Coronary artery (tissue), 2 donors: Measurements from ENCODE around the gene OVAAL.

ENCODE experiments used
- DNase-seq: peaks from one replicate; pipeline ENCODE4 v3.0.0-alpha.2; 2017; ENCODE audit warnings: low spot score
- H3K27ac ChIP-seq, 2 donors: fragments of 200-600 bp; sonication (generic); one replicate each; pipeline ENCODE4 v1.5.1; 2016 to 2019
- H3K4me3 ChIP-seq: fragments of 200-600 bp; sonication (generic); 2 replicates; pipeline ENCODE4 v1.5.1; 2016; ENCODE audit warnings: mild to moderate bottlenecking, moderate library complexity
- CTCF ChIP-seq: fragments of 200-600 bp; sonication (generic); IDR thresholded peaks from one replicate; pipeline ENCODE4 v1.5.1; 2019; ENCODE audit warnings: antibody characterized with exemption

The OVAAL gene

DNA sequence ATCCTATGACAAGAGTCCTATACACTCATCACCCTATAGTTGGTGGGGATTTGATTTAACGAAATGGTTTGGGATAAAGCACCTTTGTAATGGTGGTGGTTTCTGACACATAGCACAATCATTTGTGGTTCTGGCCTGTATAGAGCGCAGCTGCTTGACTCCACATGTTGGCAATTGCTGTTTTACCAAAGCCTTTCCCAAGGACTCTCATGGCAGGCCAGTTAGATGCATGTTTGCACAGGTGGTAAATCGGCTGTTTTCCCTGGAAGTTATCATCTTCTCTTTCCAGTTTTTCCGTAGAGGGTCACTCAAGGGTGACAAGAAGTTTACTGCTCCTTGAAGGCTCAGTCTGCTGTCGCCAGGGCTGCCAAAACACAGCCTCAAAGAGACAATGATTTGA, 56.0 kb downstream of the OVAAL start:
- H3K4me3 ChIP-seq, result no peak overlapping the region
- TF ChIP-seq CTCF, result no peak
- DNase-seq, result no peak
- no peak overlapping the region for H3K27ac ChIP-seq

GRCh38 chr1:180615493-180616290, 56.9 kb downstream of the OVAAL start:
- DNase-seq, result no peak
- no peak for TF ChIP-seq CTCF
- Histone ChIP-seq H3K27ac (no peak overlapping the region), H3K4me3 (no peak overlapping the region)
